T-helper 17 cell (primary cell): ENCODE data around the gene CANX. TPM values are rescaled to one million over a fixed set of nuclear protein-coding genes. Genes with fewer than 3 reads are reported as not detected.
"Not testable (repeated sequence)": the region's sequence is repeated elsewhere in the genome, so short reads cannot be mapped to it uniquely, and the experiment has no call there.

Experiments
- ATAC-seq: fragments of 150-1000 bp; cut with Tn5 transposase; 2 replicates; pipeline ENCODE4 v1.10.0; 2021; ENCODE audit warnings: mild to moderate bottlenecking, moderate library complexity
- DNase-seq, 3 donors: peaks; one replicate each; pipeline versions ENCODE4 v3.0.0 to v3.0.0-alpha.2; 2020 to 2021
- H3K9me3 ChIP-seq: one replicate; pipeline ENCODE4 v1.7.0; 2013; ENCODE audit warnings: low read length, mild to moderate bottlenecking; ENCODE audit not compliant: control insufficient read depth, poor library complexity, severe bottlenecking
- H3K27ac Mint-ChIP-seq: one replicate; pipeline ENCODE4 v1.8.0; 2022; ENCODE audit warnings: mild to moderate bottlenecking, moderate library complexity, mixed read lengths
- H3K27me3 Mint-ChIP-seq: one replicate; pipeline ENCODE4 v1.8.0; 2022; ENCODE audit warnings: mixed read lengths
- H3K36me3 Mint-ChIP-seq: one replicate; pipeline ENCODE4 v1.8.0; 2022; ENCODE audit warnings: low read depth, mixed read lengths
- H3K4me1 Mint-ChIP-seq: one replicate; pipeline ENCODE4 v1.8.0; 2022; ENCODE audit warnings: mild to moderate bottlenecking, mixed read lengths
- H3K4me3 Mint-ChIP-seq: one replicate; pipeline ENCODE4 v1.8.0; 2022; ENCODE audit warnings: mild to moderate bottlenecking, moderate library complexity, mixed read lengths
- total RNA-seq, 4 donors: library from RNA in 2 of 4; stranded (reverse) in 2 of 4; gene quantifications; one replicate each; pipeline ENCODE4 v1.2.3 and lab custom pipeline; 2022 to 2026

The CANX gene, protein sequence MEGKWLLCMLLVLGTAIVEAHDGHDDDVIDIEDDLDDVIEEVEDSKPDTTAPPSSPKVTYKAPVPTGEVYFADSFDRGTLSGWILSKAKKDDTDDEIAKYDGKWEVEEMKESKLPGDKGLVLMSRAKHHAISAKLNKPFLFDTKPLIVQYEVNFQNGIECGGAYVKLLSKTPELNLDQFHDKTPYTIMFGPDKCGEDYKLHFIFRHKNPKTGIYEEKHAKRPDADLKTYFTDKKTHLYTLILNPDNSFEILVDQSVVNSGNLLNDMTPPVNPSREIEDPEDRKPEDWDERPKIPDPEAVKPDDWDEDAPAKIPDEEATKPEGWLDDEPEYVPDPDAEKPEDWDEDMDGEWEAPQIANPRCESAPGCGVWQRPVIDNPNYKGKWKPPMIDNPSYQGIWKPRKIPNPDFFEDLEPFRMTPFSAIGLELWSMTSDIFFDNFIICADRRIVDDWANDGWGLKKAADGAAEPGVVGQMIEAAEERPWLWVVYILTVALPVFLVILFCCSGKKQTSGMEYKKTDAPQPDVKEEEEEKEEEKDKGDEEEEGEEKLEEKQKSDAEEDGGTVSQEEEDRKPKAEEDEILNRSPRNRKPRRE
- total RNA-seq, result 100 to 1,000 TPM; 235 to 238 TPM
- total RNA-seq (lab: John Stamatoyannopoulos, UW), result 379 to 558 reads per million in 2 donors

- Mint-ChIP-seq H3K27me3 (no peaks in the 10 kb centered on the region), H3K4me3 (peak within 1 kb of the TSS; percentile 95), H3K27ac (peak within 1 kb of the TSS; percentile 98), H3K36me3 (no peaks in the 10 kb centered on the region), H3K4me1 (peaks cover 42% of the 10 kb centered on the region)
- ATAC-seq, result no peak
- H3K9me3 ChIP-seq, result no peaks in the 10 kb centered on the region
- no peak for DNase-seq
Measured at GRCh38 chr5:179698935-179699615, at the start of gene CANX. Gene CANX (plus strand): TSS chr5:179698967. CDS start chr5:179705682, 6,715 bp downstream.

- H3K27me3 Mint-ChIP-seq, H3K36me3 Mint-ChIP-seq, H3K4me1 Mint-ChIP-seq, ATAC-seq, H3K27ac Mint-ChIP-seq, DNase-seq, H3K4me3 Mint-ChIP-seq, H3K9me3 ChIP-seq: not testable (repeated sequence)
Measured at GRCh38 chr5:179649166-179649703, 49.5 kb upstream of the CANX start.

DNA sequence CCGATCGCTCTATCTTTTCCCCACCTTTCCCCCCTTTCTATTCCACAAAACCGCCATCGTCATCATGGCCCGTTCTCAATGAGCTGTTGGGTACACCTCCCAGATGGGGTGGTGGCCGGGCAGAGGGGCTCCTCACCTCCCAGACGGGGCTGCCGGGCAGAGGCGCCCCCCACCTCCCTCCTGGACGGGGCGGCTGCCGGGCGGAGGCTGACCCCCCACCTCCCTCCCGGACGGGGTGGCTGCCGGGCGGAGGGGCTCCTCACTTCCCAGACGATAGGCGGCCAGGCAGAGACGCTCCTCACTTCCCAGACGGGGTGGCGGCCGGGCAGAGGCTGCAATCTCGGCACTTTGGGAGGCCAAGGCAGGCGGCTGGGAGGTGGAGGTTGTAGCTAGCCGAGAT, 48.5 kb upstream of the CANX start:
- not testable (repeated sequence) for H3K4me1 Mint-ChIP-seq, H3K27ac Mint-ChIP-seq, ATAC-seq, H3K9me3 ChIP-seq, H3K4me3 Mint-ChIP-seq, DNase-seq, H3K36me3 Mint-ChIP-seq, H3K27me3 Mint-ChIP-seq

DNA sequence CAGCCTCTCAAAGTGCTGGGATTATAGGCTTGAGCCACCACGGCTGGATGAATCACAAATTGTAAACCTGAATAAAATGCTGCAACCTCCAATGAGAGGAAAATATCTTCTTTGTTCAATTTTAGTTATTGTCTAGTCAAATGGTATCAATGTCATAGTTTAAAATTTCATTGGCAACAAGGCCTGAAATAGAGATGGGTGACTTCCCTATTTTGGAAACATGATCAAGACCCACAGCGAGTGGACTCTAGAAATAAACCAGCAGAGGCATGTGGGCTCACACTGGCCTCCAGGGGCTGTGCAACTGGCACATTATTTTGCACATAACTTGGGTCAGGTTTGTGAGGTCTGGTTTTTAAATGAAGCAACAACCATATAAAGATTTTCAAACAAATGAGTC, 45.6 kb upstream of the CANX start:
- H3K36me3 Mint-ChIP-seq, DNase-seq, H3K27me3 Mint-ChIP-seq, ATAC-seq, H3K9me3 ChIP-seq, H3K4me1 Mint-ChIP-seq, H3K27ac Mint-ChIP-seq, H3K4me3 Mint-ChIP-seq: not testable (repeated sequence)

- H3K27me3 Mint-ChIP-seq, H3K4me1 Mint-ChIP-seq, H3K27ac Mint-ChIP-seq, DNase-seq, H3K9me3 ChIP-seq, H3K4me3 Mint-ChIP-seq, H3K36me3 Mint-ChIP-seq: not testable (repeated sequence)
- peak; percentile 98 for ATAC-seq
Measured at GRCh38 chr5:179657302-179658178, 41.2 kb upstream of the CANX start.

- peak; percentile 72 for ATAC-seq
- not testable (repeated sequence) for H3K27ac Mint-ChIP-seq, H3K9me3 ChIP-seq, H3K36me3 Mint-ChIP-seq, DNase-seq, H3K27me3 Mint-ChIP-seq, H3K4me1 Mint-ChIP-seq
- peak overlapping the region; percentile 25 for H3K4me3 Mint-ChIP-seq
Measured at GRCh38 chr5:179658179-179658856, 40.4 kb upstream of the CANX start.

GRCh38 chr5:179661647-179662046, 37.1 kb upstream of the CANX start:
- peak overlapping the region; percentile 5 for H3K4me3 Mint-ChIP-seq
- H3K27ac Mint-ChIP-seq, H3K36me3 Mint-ChIP-seq, H3K9me3 ChIP-seq, DNase-seq, H3K4me1 Mint-ChIP-seq, H3K27me3 Mint-ChIP-seq, ATAC-seq: not testable (repeated sequence)

DNA sequence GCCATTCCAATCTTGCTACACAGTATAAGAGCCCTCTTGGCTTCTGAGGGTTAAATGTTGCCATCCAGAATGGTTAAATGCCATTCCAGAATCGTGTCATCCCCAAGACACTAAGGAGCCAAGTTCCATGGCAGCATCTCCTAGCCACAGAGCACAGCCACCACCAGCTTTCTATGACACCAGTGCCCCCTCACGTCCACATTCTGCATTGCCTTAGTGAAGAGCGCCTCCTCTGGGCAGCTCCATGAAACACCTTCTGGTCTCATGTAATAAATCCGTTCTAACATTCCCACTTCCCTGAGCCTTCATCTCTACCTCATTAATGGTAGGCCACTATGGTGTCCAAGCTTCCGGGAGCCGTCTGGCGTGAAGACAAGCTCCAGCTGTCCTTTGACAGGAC, 30.4 kb upstream of the CANX start:
- Mint-ChIP-seq H3K27me3 (no peaks in the 10 kb centered on the region), H3K36me3 (no peaks in the 10 kb centered on the region), H3K4me3 (no peak overlapping the region), H3K27ac (no peak overlapping the region), H3K4me1 (peaks cover 6% of the 10 kb centered on the region)
- H3K9me3 ChIP-seq, result no peaks in the 10 kb centered on the region
- ATAC-seq (peak; percentile 86), DNase-seq (peak; percentile 16 to 40 (median 19))

- Mint-ChIP-seq H3K36me3 (peaks cover 5% of the 10 kb centered on the region), H3K27ac (peak overlapping the region; percentile 93), H3K27me3 (no peaks in the 10 kb centered on the region), H3K4me3 (peak overlapping the region; percentile 98), H3K4me1 (peaks cover 32% of the 10 kb centered on the region)
- H3K9me3 ChIP-seq, result no peaks in the 10 kb centered on the region
- DNase-seq (peak; percentile 84 to 90 (median 90)), ATAC-seq (peak; percentile 88)
Measured at GRCh38 chr5:179678223-179679013, 20.3 kb upstream of the CANX start.

GRCh38 chr5:179679014-179679674, 19.6 kb upstream of the CANX start:
- peaks cover 5% of the 10 kb centered on the region for H3K36me3 Mint-ChIP-seq

GRCh38 chr5:179680014-179680779, 18.6 kb upstream of the CANX start:
- Mint-ChIP-seq H3K27me3 (no peaks in the 10 kb centered on the region), H3K4me1 (peaks cover 32% of the 10 kb centered on the region), H3K36me3 (peaks cover 5% of the 10 kb centered on the region), H3K27ac (peak overlapping the region; percentile 93), H3K4me3 (peak overlapping the region; percentile 78)
- no peak for ATAC-seq
- no peaks in the 10 kb centered on the region for H3K9me3 ChIP-seq
- DNase-seq, result no peak

More at GRCh38 chr5:179679014-179679674, 19.6 kb upstream of the CANX start:
- Mint-ChIP-seq H3K4me1 (peaks cover 32% of the 10 kb centered on the region), H3K4me3 (peak overlapping the region; percentile 98), H3K27ac (peak overlapping the region; percentile 93), H3K27me3 (no peaks in the 10 kb centered on the region)
- peak; percentile 48 to 50 (median 49) for DNase-seq
- H3K9me3 ChIP-seq, result no peaks in the 10 kb centered on the region
- peak; percentile 38 for ATAC-seq
